Suprapubic skin (tissue), 4 donors: ENCODE results near the gene MAST4.

Source experiments
- EP300 ChIP-seq: sonication (generic); formaldehyde crosslinking; IDR thresholded peaks from one replicate; pipeline ENCODE4 v1.6.1; 2017; ENCODE audit warnings: antibody characterized with exemption
- POLR2A ChIP-seq, 2 donors: fragments of 450-650 bp; IDR thresholded peaks; one replicate each; pipeline ENCODE4 v1.6.1; 2017; ENCODE audit warnings: antibody characterized with exemption in 2 of 2, mild to moderate bottlenecking in 2 of 2, moderate library complexity in 2 of 2
- POLR2AphosphoS5 ChIP-seq, 3 donors: sonication (generic); formaldehyde crosslinking; IDR thresholded peaks; one replicate each; pipeline ENCODE4 v1.6.1; 2017; ENCODE audit warnings: antibody characterized with exemption in 3 of 3
- TF ChIP-seq, protein P1 (sequence below), 2 donors: fragments of 200-600 bp in 1 of 2; fragments of 450-650 bp in 1 of 2; sonication (generic) in 1 of 2; IDR thresholded peaks; one replicate each; pipeline ENCODE4 v1.5.1; 2016 to 2019; ENCODE audit warnings: antibody characterized with exemption in 2 of 2, mild to moderate bottlenecking in 1 of 2, moderate library complexity in 1 of 2

GRCh38 chr5:66986534-66986933 is 390.3 kb downstream of the MAST4 start:
- TF ChIP-seq POLR2A (IDR thresholded peaks at IDR 0.05) (no peak), POLR2AphosphoS5 (IDR thresholded peaks at IDR 0.05) (no peak), EP300 (no peak)
- TF ChIP-seq, protein P1, sequence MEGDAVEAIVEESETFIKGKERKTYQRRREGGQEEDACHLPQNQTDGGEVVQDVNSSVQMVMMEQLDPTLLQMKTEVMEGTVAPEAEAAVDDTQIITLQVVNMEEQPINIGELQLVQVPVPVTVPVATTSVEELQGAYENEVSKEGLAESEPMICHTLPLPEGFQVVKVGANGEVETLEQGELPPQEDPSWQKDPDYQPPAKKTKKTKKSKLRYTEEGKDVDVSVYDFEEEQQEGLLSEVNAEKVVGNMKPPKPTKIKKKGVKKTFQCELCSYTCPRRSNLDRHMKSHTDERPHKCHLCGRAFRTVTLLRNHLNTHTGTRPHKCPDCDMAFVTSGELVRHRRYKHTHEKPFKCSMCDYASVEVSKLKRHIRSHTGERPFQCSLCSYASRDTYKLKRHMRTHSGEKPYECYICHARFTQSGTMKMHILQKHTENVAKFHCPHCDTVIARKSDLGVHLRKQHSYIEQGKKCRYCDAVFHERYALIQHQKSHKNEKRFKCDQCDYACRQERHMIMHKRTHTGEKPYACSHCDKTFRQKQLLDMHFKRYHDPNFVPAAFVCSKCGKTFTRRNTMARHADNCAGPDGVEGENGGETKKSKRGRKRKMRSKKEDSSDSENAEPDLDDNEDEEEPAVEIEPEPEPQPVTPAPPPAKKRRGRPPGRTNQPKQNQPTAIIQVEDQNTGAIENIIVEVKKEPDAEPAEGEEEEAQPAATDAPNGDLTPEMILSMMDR (IDR thresholded peaks at IDR 0.05) = no peak
